Ishikawa (cell line): ENCODE data around the gene FIGN.

ENCODE experiments used
- CEBPB ChIP-seq: IDR thresholded peaks from 2 replicates; pipeline ENCODE4 v1.6.1; 2012
- EP300 ChIP-seq: IDR thresholded peaks from 2 replicates; pipeline ENCODE4 v1.6.1; 2012; ENCODE audit warnings: borderline replicate concordance
- FOXM1 ChIP-seq: IDR thresholded peaks from 2 replicates; pipeline ENCODE4 v1.6.1; 2012; ENCODE audit warnings: low read depth, borderline replicate concordance
- NFIC ChIP-seq: IDR thresholded peaks from 2 replicates; pipeline ENCODE4 v1.6.1; 2012
- RAD21 ChIP-seq: IDR thresholded peaks from 2 replicates; pipeline ENCODE4 v1.6.1; 2012; ENCODE audit warnings: low read depth
- TEAD4 ChIP-seq: IDR thresholded peaks from 2 replicates; pipeline ENCODE4 v1.6.1; 2012
- YY1 ChIP-seq: IDR thresholded peaks from 2 replicates; pipeline ENCODE4 v1.6.1; 2012; ENCODE audit warnings: low read depth
- ZBTB7A ChIP-seq: IDR thresholded peaks from 2 replicates; pipeline ENCODE4 v1.6.1; 2012; ENCODE audit warnings: low read depth
- TF ChIP-seq, protein P1 (sequence below): IDR thresholded peaks from 2 replicates; pipeline ENCODE4 v1.6.1; 2012; ENCODE audit warnings: low read depth, mild to moderate bottlenecking
- TF ChIP-seq, protein P2 (sequence below): IDR thresholded peaks from 2 replicates; pipeline ENCODE4 v1.6.1; 2012
- TF ChIP-seq, protein P3 (sequence below): IDR thresholded peaks from 2 replicates; pipeline ENCODE4 v1.6.1; 2012

DNA sequence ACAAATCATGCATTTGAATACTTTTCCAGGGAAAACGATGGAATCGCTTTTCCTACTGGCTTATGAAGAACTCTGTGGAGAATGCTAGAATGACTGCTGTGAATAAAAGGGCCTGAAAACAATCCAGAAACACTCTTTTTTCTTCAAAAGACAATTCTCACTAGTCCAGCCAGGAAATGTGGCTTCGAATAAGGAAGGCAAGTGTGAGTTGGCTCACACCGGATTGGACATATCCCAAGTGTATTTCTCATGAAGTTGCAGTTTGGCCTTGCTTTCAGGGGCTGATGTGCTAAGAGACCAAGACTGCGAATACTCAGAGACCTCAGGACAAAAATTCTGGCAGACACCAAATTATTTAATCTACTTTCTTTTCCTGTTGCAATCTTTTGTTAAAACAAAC lies 54.1 kb downstream of the FIGN start:
- no peak for TF ChIP-seq NFIC
- TF ChIP-seq ZBTB7A: no peak
- TF ChIP-seq RAD21: no peak
- TF ChIP-seq, protein P1, sequence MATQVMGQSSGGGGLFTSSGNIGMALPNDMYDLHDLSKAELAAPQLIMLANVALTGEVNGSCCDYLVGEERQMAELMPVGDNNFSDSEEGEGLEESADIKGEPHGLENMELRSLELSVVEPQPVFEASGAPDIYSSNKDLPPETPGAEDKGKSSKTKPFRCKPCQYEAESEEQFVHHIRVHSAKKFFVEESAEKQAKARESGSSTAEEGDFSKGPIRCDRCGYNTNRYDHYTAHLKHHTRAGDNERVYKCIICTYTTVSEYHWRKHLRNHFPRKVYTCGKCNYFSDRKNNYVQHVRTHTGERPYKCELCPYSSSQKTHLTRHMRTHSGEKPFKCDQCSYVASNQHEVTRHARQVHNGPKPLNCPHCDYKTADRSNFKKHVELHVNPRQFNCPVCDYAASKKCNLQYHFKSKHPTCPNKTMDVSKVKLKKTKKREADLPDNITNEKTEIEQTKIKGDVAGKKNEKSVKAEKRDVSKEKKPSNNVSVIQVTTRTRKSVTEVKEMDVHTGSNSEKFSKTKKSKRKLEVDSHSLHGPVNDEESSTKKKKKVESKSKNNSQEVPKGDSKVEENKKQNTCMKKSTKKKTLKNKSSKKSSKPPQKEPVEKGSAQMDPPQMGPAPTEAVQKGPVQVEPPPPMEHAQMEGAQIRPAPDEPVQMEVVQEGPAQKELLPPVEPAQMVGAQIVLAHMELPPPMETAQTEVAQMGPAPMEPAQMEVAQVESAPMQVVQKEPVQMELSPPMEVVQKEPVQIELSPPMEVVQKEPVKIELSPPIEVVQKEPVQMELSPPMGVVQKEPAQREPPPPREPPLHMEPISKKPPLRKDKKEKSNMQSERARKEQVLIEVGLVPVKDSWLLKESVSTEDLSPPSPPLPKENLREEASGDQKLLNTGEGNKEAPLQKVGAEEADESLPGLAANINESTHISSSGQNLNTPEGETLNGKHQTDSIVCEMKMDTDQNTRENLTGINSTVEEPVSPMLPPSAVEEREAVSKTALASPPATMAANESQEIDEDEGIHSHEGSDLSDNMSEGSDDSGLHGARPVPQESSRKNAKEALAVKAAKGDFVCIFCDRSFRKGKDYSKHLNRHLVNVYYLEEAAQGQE: no peak
- no peak for TF ChIP-seq YY1
- TF ChIP-seq, protein P2, sequence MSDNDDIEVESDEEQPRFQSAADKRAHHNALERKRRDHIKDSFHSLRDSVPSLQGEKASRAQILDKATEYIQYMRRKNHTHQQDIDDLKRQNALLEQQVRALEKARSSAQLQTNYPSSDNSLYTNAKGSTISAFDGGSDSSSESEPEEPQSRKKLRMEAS: no peak
- TF ChIP-seq EP300: no peak
- no peak for TF ChIP-seq TEAD4
- TF ChIP-seq CEBPB: no peak
- no peak for TF ChIP-seq FOXM1
- TF ChIP-seq, protein P3, sequence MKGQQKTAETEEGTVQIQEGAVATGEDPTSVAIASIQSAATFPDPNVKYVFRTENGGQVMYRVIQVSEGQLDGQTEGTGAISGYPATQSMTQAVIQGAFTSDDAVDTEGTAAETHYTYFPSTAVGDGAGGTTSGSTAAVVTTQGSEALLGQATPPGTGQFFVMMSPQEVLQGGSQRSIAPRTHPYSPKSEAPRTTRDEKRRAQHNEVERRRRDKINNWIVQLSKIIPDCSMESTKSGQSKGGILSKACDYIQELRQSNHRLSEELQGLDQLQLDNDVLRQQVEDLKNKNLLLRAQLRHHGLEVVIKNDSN: no peak
